Suprapubic skin (tissue), 3 donors: Measurements from ENCODE around the gene NTM.

Experiments
- CTCF ChIP-seq, 2 donors: fragments of 200-600 bp in 1 of 2; fragments of 450-650 bp in 1 of 2; sonication (generic) in 1 of 2; IDR thresholded peaks; one replicate each; pipeline ENCODE4 v1.5.1; 2016 to 2019; ENCODE audit warnings: antibody characterized with exemption in 2 of 2, mild to moderate bottlenecking in 1 of 2, moderate library complexity in 1 of 2
- EP300 ChIP-seq: sonication (generic); formaldehyde crosslinking; IDR thresholded peaks from one replicate; pipeline ENCODE4 v1.6.1; 2017; ENCODE audit warnings: antibody characterized with exemption
- POLR2A ChIP-seq, 2 donors: fragments of 450-650 bp; IDR thresholded peaks; one replicate each; pipeline ENCODE4 v1.6.1; 2017; ENCODE audit warnings: antibody characterized with exemption in 2 of 2, mild to moderate bottlenecking in 2 of 2, moderate library complexity in 2 of 2

- no peak for TF ChIP-seq CTCF (IDR thresholded peaks at IDR 0.05)
- no peak for TF ChIP-seq EP300
- no peak for TF ChIP-seq POLR2A (IDR thresholded peaks at IDR 0.05)
These were observed 269.9 kb downstream of the NTM start for GRCh38 chr11:131640320-131640719.
